ENCODE measurements around the gene LRRC28. TPM values are rescaled to one million over a fixed set of nuclear protein-coding genes. Genes with fewer than 3 reads are reported as not detected.

The LRRC28 gene
- total and polyA plus RNA-seq, 4 donors, result 7.7 to 66.1 (median 13.0) TPM

- DNase-seq (no peak), ATAC-seq (ENCODE audit: insufficient read depth, low FRiP score) (no peak)
- Histone ChIP-seq H3K27ac (ENCODE audit: low read depth in 1 of 2, low read length in 1 of 2) (peak overlapping the region; percentile 76 to 90), H3K4me3 (no peak overlapping the region), H3K27me3 (ENCODE audit: control insufficient read depth in 3 of 3, insufficient read depth in 3 of 3, low read length in 2 of 3) (no peaks in the 10 kb centered on the region), H3K4me1 (ENCODE audit: control insufficient read depth in 5 of 5, insufficient read depth in 5 of 5, low read length in 5 of 5) (peaks cover 0 to 12% (median 5%) of the 10 kb centered on the region in 5 donors), H3K9me3 (ENCODE audit: control insufficient read depth in 4 of 4, insufficient read depth in 3 of 4, low read length in 3 of 4) (no peaks in the 10 kb centered on the region), H3K9ac (ENCODE audit: insufficient read depth in 1 of 2, low read length in 2 of 2) (no peak overlapping the region), H3K36me3 (ENCODE audit: control insufficient read depth in 4 of 4, insufficient read depth in 4 of 4, low read length in 4 of 4) (no peaks in the 10 kb centered on the region)
- 92 to 96% methylated on average over 26 of the region's 26 CpGs for WGBS, 2 donors
- no peak for TF ChIP-seq CTCF (IDR thresholded peaks at IDR 0.05; ENCODE audit: control extremely low read depth, extremely low read depth)
Observed at GRCh38 chr15:99426431-99427105, 175.3 kb downstream of the LRRC28 start.

- no peak overlapping the region for H3K9ac ChIP-seq (ENCODE audit: insufficient read depth in 1 of 2, low read length in 2 of 2)
- WGBS, 2 donors, result 91 to 94% methylated on average over 8 of the region's 8 CpGs
- TF ChIP-seq CTCF (IDR thresholded peaks at IDR 0.05; ENCODE audit: control extremely low read depth, extremely low read depth), result no peak
- ATAC-seq (ENCODE audit: insufficient read depth, low FRiP score) (no peak), DNase-seq (no peak)
- peaks cover 0 to 12% (median 5%) of the 10 kb centered on the region in 5 donors for H3K4me1 ChIP-seq (ENCODE audit: control insufficient read depth in 5 of 5, insufficient read depth in 5 of 5, low read length in 5 of 5)
- no peaks in the 10 kb centered on the region for H3K27me3 ChIP-seq (ENCODE audit: control insufficient read depth in 3 of 3, insufficient read depth in 3 of 3, low read length in 2 of 3)
- H3K9me3 ChIP-seq (ENCODE audit: control insufficient read depth in 4 of 4, insufficient read depth in 3 of 4, low read length in 3 of 4), result no peaks in the 10 kb centered on the region
- no peak overlapping the region for H3K27ac ChIP-seq (ENCODE audit: low read depth in 1 of 2, low read length in 1 of 2)
- H3K4me3 ChIP-seq, result no peak overlapping the region
- no peaks in the 10 kb centered on the region for H3K36me3 ChIP-seq (ENCODE audit: control insufficient read depth in 4 of 4, insufficient read depth in 4 of 4, low read length in 4 of 4)
Observed at GRCh38 chr15:99427210-99427609, 175.9 kb downstream of the LRRC28 start.

- no peak for ATAC-seq (ENCODE audit: insufficient read depth, low FRiP score)
- Histone ChIP-seq H3K4me3 (no peak overlapping the region), H3K27ac (ENCODE audit: low read depth in 1 of 2, low read length in 1 of 2) (no peak overlapping the region), H3K9me3 (ENCODE audit: control insufficient read depth in 4 of 4, insufficient read depth in 3 of 4, low read length in 3 of 4) (no peaks in the 10 kb centered on the region), H3K27me3 (ENCODE audit: control insufficient read depth in 3 of 3, insufficient read depth in 3 of 3, low read length in 2 of 3) (no peaks in the 10 kb centered on the region), H3K9ac (ENCODE audit: insufficient read depth in 1 of 2, low read length in 2 of 2) (no peak overlapping the region), H3K36me3 (ENCODE audit: control insufficient read depth in 4 of 4, insufficient read depth in 4 of 4, low read length in 4 of 4) (no peaks in the 10 kb centered on the region), H3K4me1 (ENCODE audit: control insufficient read depth in 5 of 5, insufficient read depth in 5 of 5, low read length in 5 of 5) (peaks cover 0 to 14% (median 5%) of the 10 kb centered on the region in 5 donors)
- no peak for TF ChIP-seq CTCF (IDR thresholded peaks at IDR 0.05; ENCODE audit: control extremely low read depth, extremely low read depth)
- DNase-seq, result no peak
- WGBS, 2 donors, result 95 to 96% methylated on average over 22 of the region's 22 CpGs
Observed at GRCh38 chr15:99427668-99428361, 176.5 kb downstream of the LRRC28 start.
